K562 (cell line): ENCODE measurements around the gene ZNF334. TPM values are rescaled to one million over a fixed set of nuclear protein-coding genes. Genes with fewer than 3 reads are reported as not detected.
A peak's percentile ranks its signal among the peaks of the same experiment; 100 is the strongest.

Experiments used
- ATAC-seq: fragments of 200-7000 bp; cut with Tn5 transposase; 3 replicates; pipeline ENCODE4 v1.9.1; 2020; ENCODE audit warnings: moderate library complexity
- BruUV-seq: library from RNA; stranded (reverse); fragments of 400-500 nt; replicated peaks from 2 replicates; lab custom pipeline; 2021; lab: Mats Ljungman, UMichigan
- CTCF ChIA-PET: fragments of 300-600 bp; formaldehyde crosslinking; extraction: SDS; loops from one replicate; lab custom pipeline; 2021; ENCODE audit warnings: low intra/inter-chr PET ratio; lab: Yijun Ruan, JAX
- POLR2A ChIA-PET: fragments of 300-600, 350-650 bp; sonication (Branson Sonifier 250); formaldehyde crosslinking; extraction: SDS; loops from one replicate; lab custom pipeline; 2021; ENCODE audit warnings: antibody characterized with exemption, inconsistent platforms; lab: Yijun Ruan, JAX
- DNase-seq, 4 experiments: peaks; one replicate each; pipeline versions ENCODE4 v3.0.0 to v3.0.0-alpha.2; 2011 to 2018; ENCODE audit warnings: low spot score in 3 of 4, mixed read lengths in 3 of 4; ENCODE audit errors: extremely low read depth in 1 of 4
- FAIRE-seq: peaks from 2 replicates; lab custom pipeline; 2011; peaks lifted over from hg19 to GRCh38; lab: Jason Lieb, UNC
- H2AFZ ChIP-seq: 2 replicates; pipeline ENCODE4 v1.6.0; 2011; ENCODE audit warnings: low read depth, low read length, control low read depth, inconsistent platforms
- H3K27ac ChIP-seq: fragments of 200-600 bp; 3 replicates; pipeline ENCODE4 v1.8.0; 2011; ENCODE audit warnings: low read depth, mild to moderate bottlenecking, control low read depth, inconsistent platforms, low read length, moderate library complexity, mixed read lengths; ENCODE audit errors: extremely low read depth
- H3K27me3 ChIP-seq, 2 experiments: fragments of 300-600 bp in 1 of 2; 2 replicates in 1 of 2; 3 replicates in 1 of 2; pipeline versions ENCODE4 v1.6.0 to v1.8.0; 2011; ENCODE audit warnings: inconsistent platforms in 2 of 2, low read length in 2 of 2, mild to moderate bottlenecking in 1 of 2, mixed read lengths in 1 of 2, moderate library complexity in 1 of 2; ENCODE audit not compliant: control insufficient read depth in 2 of 2, insufficient read depth in 2 of 2
- H3K36me3 ChIP-seq: fragments of 300-600 bp; 3 replicates; pipeline ENCODE4 v1.8.0; 2011; ENCODE audit warnings: mild to moderate bottlenecking, low read length, inconsistent platforms; ENCODE audit not compliant: control insufficient read depth, insufficient read depth
- H3K4me1 ChIP-seq, 2 experiments: fragments of 200-600 bp in 1 of 2; replicated peaks in 1 of 2; 2 replicates in 1 of 2; 3 replicates in 1 of 2; pipeline versions ENCODE4 v1.5.1 to v1.8.0; 2011; ENCODE audit warnings: inconsistent platforms in 2 of 2, low read length in 2 of 2, mild to moderate bottlenecking in 1 of 2, mixed read lengths in 1 of 2, moderate library complexity in 1 of 2; ENCODE audit not compliant: control insufficient read depth in 2 of 2, insufficient read depth in 2 of 2
- H3K4me2 ChIP-seq: 2 replicates; pipeline ENCODE4 v1.6.1; 2011; ENCODE audit warnings: low read length, control low read depth, inconsistent platforms, mixed read lengths; ENCODE audit not compliant: insufficient read depth
- H3K4me3 ChIP-seq: fragments of 200-600 bp; sonication (generic), shearing (Covaris generic); 2 replicates; pipeline ENCODE4 v1.5.1; 2016; ENCODE audit warnings: control low read depth, inconsistent platforms
- H3K79me2 ChIP-seq: fragments of 200-600 bp; 3 replicates; pipeline ENCODE4 v1.8.0; 2011; ENCODE audit warnings: low read length, inconsistent platforms; ENCODE audit not compliant: control insufficient read depth, insufficient read depth
- H3K9ac ChIP-seq, 2 experiments: 2 replicates each; pipeline versions ENCODE4 v1.6.0 to v1.6.1; 2011; ENCODE audit warnings: low read depth in 2 of 2, low read length in 2 of 2, control low read depth in 1 of 2, inconsistent platforms in 1 of 2, mild to moderate bottlenecking in 1 of 2, mixed read lengths in 1 of 2; ENCODE audit not compliant: insufficient read depth in 1 of 2
- H3K9me1 ChIP-seq: one replicate; pipeline ENCODE4 v1.6.0; 2011; ENCODE audit warnings: inconsistent platforms, mild to moderate bottlenecking, low read length, moderate library complexity; ENCODE audit not compliant: control insufficient read depth, insufficient read depth
- H3K9me3 ChIP-seq: replicated peaks from 2 replicates; pipeline ENCODE4 v1.5.1; 2011; ENCODE audit warnings: low read depth, low read length, inconsistent platforms; ENCODE audit not compliant: control insufficient read depth, insufficient read depth
- H4K20me1 ChIP-seq: replicated peaks from 2 replicates; pipeline ENCODE4 v1.6.1; 2011; ENCODE audit warnings: low read length, inconsistent platforms, mixed read lengths; ENCODE audit not compliant: control insufficient read depth, insufficient read depth
- CTBP1 ChIP-seq: fragments of 450-650 bp; IDR thresholded peaks from 2 replicates; pipeline ENCODE4 v1.6.1; 2016; ENCODE audit warnings: borderline replicate concordance
- FIP1L1 ChIP-seq: fragments of 200-400 bp; formaldehyde crosslinking; IDR thresholded peaks from 2 replicates; pipeline ENCODE4 v1.6.1; 2018; ENCODE audit warnings: mild to moderate bottlenecking, low read depth, low read length; ENCODE audit not compliant: poor library complexity, severe bottlenecking
- FOXJ3 ChIP-seq: sonication (generic); formaldehyde crosslinking; IDR thresholded peaks from 2 replicates; pipeline ENCODE4 v1.4.0; 2020; ENCODE audit warnings: mild to moderate bottlenecking, missing genetic modification reagents
- LARP7 ChIP-seq: fragments of 450-650 bp; IDR thresholded peaks from 2 replicates; pipeline ENCODE4 v1.6.1; 2016
- NCOA2 ChIP-seq, 2 experiments: fragments of 450-650 bp; IDR thresholded peaks; 2 replicates each; pipeline ENCODE4 v1.6.1; 2018; ENCODE audit warnings: mild to moderate bottlenecking in 2 of 2, moderate library complexity in 1 of 2; ENCODE audit not compliant: partially characterized antibody in 2 of 2
- POLR2B ChIP-seq: fragments of 450-650 bp; IDR thresholded peaks from 2 replicates; pipeline ENCODE4 v1.6.1; 2018; ENCODE audit warnings: low read depth; ENCODE audit not compliant: partially characterized antibody
- ZC3H11A ChIP-seq: IDR thresholded peaks from 2 replicates; pipeline ENCODE4 v1.6.1; 2012; ENCODE audit warnings: low read depth, low read length, improper control_type of control experiment
- ZC3H4 ChIP-seq: sonication (generic); formaldehyde crosslinking; IDR thresholded peaks from 2 replicates; pipeline ENCODE4 v1.9.0; 2021; ENCODE audit warnings: missing genetic modification reagents, borderline replicate concordance
- ZNF316 ChIP-seq: fragments of 450-650 bp; IDR thresholded peaks from 2 replicates; pipeline ENCODE4 v1.6.1; 2016
- WGBS: fragments of 100-300 bp; shearing (Covaris generic); methylation state at CpG from one replicate; pipeline ENCODE4 v1.1.6; 2016; ENCODE audit warnings: low coverage, mixed read lengths; ENCODE audit not compliant: insufficient coverage; ENCODE audit errors: missing lambda C conversion rate; 5-methylcytosine and 5-hydroxymethylcytosine counted together
- in situ Hi-C: fragments of 300-500 bp; cut with MboI; formaldehyde crosslinking; loops from 4 replicates; pipeline ENCODE4 v1.15.0; 2018; ENCODE audit warnings: inconsistent platforms, mixed read lengths
- intact Hi-C: fragments of 100-400 bp; cut with micrococcal nuclease; formaldehyde crosslinking; loops from 2 replicates; pipeline ENCODE4 v1.14.2; 2022
- polyA plus RNA-seq, 8 experiments: library from polyadenylated mRNA; depleted of rRNA in 4 of 8; stranded (reverse) in 5 of 8; unstranded in 3 of 8; fragments of >200 nt; fragmentation: Nextera tagmentation in 2 of 8; fragmentation: Illumina TruSeq in 1 of 8; extraction: Ambion mirVana in 2 of 8; extraction: Trizol in 1 of 8; gene quantifications; 2 replicates each; pipeline versions ENCODE4 v1.2.1 to v1.2.3, GENCODE V29; 2011 to 2014; ENCODE audit warnings: inconsistent platforms in 1 of 8, missing spikeins in 1 of 8
- total RNA-seq, 7 experiments: library from RNA; depleted of rRNA in 6 of 7; stranded (reverse); fragments of >200 nt in 6 of 7; fragmentation: Illumina TruSeq in 2 of 7; extraction: Trizol in 2 of 7; gene quantifications; 2 replicates each; pipeline versions ENCODE4 v1.2.1 to v1.2.3, GENCODE V29; 2011 to 2021; ENCODE audit warnings: low replicate concordance in 1 of 7
- TF ChIP-seq, protein P1 (sequence below): sonication (generic); formaldehyde crosslinking; IDR thresholded peaks from 2 replicates; pipeline ENCODE4 v1.8.0; 2022; ENCODE audit warnings: mild to moderate bottlenecking, missing genetic modification reagents
- TF ChIP-seq, protein P2 (sequence below): sonication (generic); formaldehyde crosslinking; IDR thresholded peaks from 2 replicates; pipeline ENCODE4 v1.8.0; 2022; ENCODE audit warnings: mild to moderate bottlenecking, low read depth, missing genetic modification reagents

ZNF334 gene
- total and polyA plus RNA-seq, 9 of the 15 experiments (the other 6 are each of a cell fraction or from before 2014, with no cell fraction given) = 0.06 to 0.27 (median 0.21) TPM; not detected in 1

- H3K4me2 ChIP-seq = no peak overlapping the region
- FAIRE-seq (no peak), DNase-seq (no peak), ATAC-seq (no peak)
- no peak overlapping the region for H3K27ac ChIP-seq
- H3K9ac ChIP-seq = no peak overlapping the region
- TF ChIP-seq FOXJ3 (CRISPR knock-in tag) = no peak
- TF ChIP-seq ZNF316 = peak; percentile 50
- CTCF ChIA-PET = no interaction called here
- no peaks in the 10 kb centered on the region for H3K9me3 ChIP-seq
- no peaks in the 10 kb centered on the region for H3K79me2 ChIP-seq
- no peak overlapping the region for H2AFZ ChIP-seq
- POLR2A ChIA-PET = interaction anchor here (0.7 kb wide), 1 partner anchor 134 kb away, joined by 3 read pairs; no protein-coding TSS in a partner anchor
- H3K4me3 ChIP-seq = no peak overlapping the region
- in situ Hi-C loops (no loop called here), intact Hi-C loops (no loop called here)
- H3K4me1 ChIP-seq = peaks cover 5 to 9% of the 10 kb centered on the region in 2 experiments; a peak in 1 of 5 replicates
- no peaks in the 10 kb centered on the region for H4K20me1 ChIP-seq
- no TSS peak for BruUV-seq
- WGBS = 4% methylated on average over 5 of the region's 5 CpGs
- H3K36me3 ChIP-seq = no peaks in the 10 kb centered on the region
- peaks cover 3 to 35% of the 10 kb centered on the region in 2 experiments; a peak in 3 of 5 replicates for H3K27me3 ChIP-seq
- no peaks in the 10 kb centered on the region for H3K9me1 ChIP-seq
Measured at GRCh38 chr20:46548688-46549087, 35.3 kb upstream of the ZNF334 start.

GRCh38 chr20:46547995-46548394 is 34.6 kb upstream of the ZNF334 start:
- POLR2A ChIA-PET = no interaction called here
- no peak for ATAC-seq
- Histone ChIP-seq H3K27me3 (peaks cover 3 to 35% of the 10 kb centered on the region in 2 experiments; a peak in 3 of 5 replicates), H3K79me2 (no peaks in the 10 kb centered on the region), H3K27ac (no peak overlapping the region), H3K9ac (no peak overlapping the region), H3K4me3 (no peak overlapping the region), H3K36me3 (no peaks in the 10 kb centered on the region), H4K20me1 (no peaks in the 10 kb centered on the region), H3K9me3 (no peaks in the 10 kb centered on the region), H2AFZ (no peak overlapping the region), H3K9me1 (no peaks in the 10 kb centered on the region), H3K4me1 (peaks cover 5 to 9% of the 10 kb centered on the region in 2 experiments; a peak in 1 of 5 replicates), H3K4me2 (no peak overlapping the region)
- in situ Hi-C loops (no loop called here), intact Hi-C loops (no loop called here)
- CTCF ChIA-PET = no interaction called here
- no peak for FAIRE-seq
- BruUV-seq = no TSS peak
- 1% methylated on average over 6 of the region's 6 CpGs for WGBS
- DNase-seq = no peak
- TF ChIP-seq FIP1L1 (no peak), ZC3H11A (no peak), ZC3H4 (CRISPR knock-in tag) (no peak), NCOA2 (IDR thresholded peaks at IDR 0.05; ENCODE audit: partially characterized antibody in 2 of 2) (no peak), LARP7 (no peak), CTBP1 (no peak), POLR2B (no peak)
- TF ChIP-seq, protein P1, sequence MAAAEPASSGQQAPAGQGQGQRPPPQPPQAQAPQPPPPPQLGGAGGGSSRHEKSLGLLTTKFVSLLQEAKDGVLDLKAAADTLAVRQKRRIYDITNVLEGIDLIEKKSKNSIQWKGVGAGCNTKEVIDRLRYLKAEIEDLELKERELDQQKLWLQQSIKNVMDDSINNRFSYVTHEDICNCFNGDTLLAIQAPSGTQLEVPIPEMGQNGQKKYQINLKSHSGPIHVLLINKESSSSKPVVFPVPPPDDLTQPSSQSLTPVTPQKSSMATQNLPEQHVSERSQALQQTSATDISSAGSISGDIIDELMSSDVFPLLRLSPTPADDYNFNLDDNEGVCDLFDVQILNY (CRISPR knock-in tag) = no peak
- TF ChIP-seq, protein P2, sequence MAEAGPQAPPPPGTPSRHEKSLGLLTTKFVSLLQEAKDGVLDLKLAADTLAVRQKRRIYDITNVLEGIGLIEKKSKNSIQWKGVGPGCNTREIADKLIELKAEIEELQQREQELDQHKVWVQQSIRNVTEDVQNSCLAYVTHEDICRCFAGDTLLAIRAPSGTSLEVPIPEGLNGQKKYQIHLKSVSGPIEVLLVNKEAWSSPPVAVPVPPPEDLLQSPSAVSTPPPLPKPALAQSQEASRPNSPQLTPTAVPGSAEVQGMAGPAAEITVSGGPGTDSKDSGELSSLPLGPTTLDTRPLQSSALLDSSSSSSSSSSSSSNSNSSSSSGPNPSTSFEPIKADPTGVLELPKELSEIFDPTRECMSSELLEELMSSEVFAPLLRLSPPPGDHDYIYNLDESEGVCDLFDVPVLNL = no peak
